ENCODE measurements around the gene NRDE2. TPM values are rescaled to one million over a fixed set of nuclear protein-coding genes. Genes with fewer than 3 reads are reported as not detected.

Gene NRDE2
- total RNA-seq, 1 experiment from 2014 or later: 16.5 TPM

- BruUV-seq (replicated peaks): no TSS peak
- Histone ChIP-seq H3K4me3 (ENCODE audit: low read depth in 2 of 2, low read length in 2 of 2) (no peak overlapping the region), H3K27me3 (ENCODE audit: control insufficient read depth, insufficient read depth, low read length) (no peaks in the 10 kb centered on the region), H3K36me3 (ENCODE audit: control insufficient read depth, insufficient read depth, low read length) (no peaks in the 10 kb centered on the region), H3K4me1 (ENCODE audit: control insufficient read depth, insufficient read depth, low read length) (no peaks in the 10 kb centered on the region), H3K9me3 (ENCODE audit: control insufficient read depth, insufficient read depth, low read depth, low read length) (no peaks in the 10 kb centered on the region), H3K27ac (ENCODE audit: low read length) (peak overlapping the region; percentile 35; the same call in 1 of the 2 replicates)
- ChIA-PET CTCF (interaction anchor here (0.6 to 1.4 kb wide), 3 partner anchors 397 to 587 kb away, joined by 3 to 7 read pairs (median 4); no protein-coding TSS in a partner anchor), POLR2A (no interaction called here)
- no peak for TF ChIP-seq POLR2AphosphoS5 (IDR thresholded peaks at IDR 0.05; ENCODE audit: low read depth, low read length)
- no peak for TF ChIP-seq CTCF (IDR thresholded peaks at IDR 0.05)
- no peak for TF ChIP-seq TCF7L2 (IDR thresholded peaks at IDR 0.05; ENCODE audit: low read depth, low read length)
- no peak for TF ChIP-seq SIN3A (IDR thresholded peaks at IDR 0.05; ENCODE audit: borderline replicate concordance, insufficient read depth, low read depth, low read length)
- TF ChIP-seq REST (IDR thresholded peaks at IDR 0.05; ENCODE audit: insufficient read depth in 1 of 2, low read depth in 2 of 2, low read length in 1 of 2): no peak
- ATAC-seq: peak; percentile 78
- in situ Hi-C loops (cut with HindIII; ENCODE audit: low pct_unique_long_range_greater_than_20kb, low sequenced_read_pairs): no loop called here
- intact Hi-C loops (cut with micrococcal nuclease; ENCODE audit: unreplicated experiment): loop anchor here (5.0 to 10.0 kb wide), 3 partner anchors 96 to 461 kb away; partner anchors contain the start of gene CALM1
- DNase-seq (ENCODE audit: low read depth, low spot score): no peak
Observed at GRCh38 chr14:90301122-90301521, 30.6 kb downstream of the NRDE2 start.

- no peak for DNase-seq (ENCODE audit: low read depth, low spot score)
- ChIA-PET POLR2A (no interaction called here), CTCF (interaction anchor here (1.0 to 1.4 kb wide), 2 partner anchors 397 to 460 kb away, joined by 4 to 7 read pairs; no protein-coding TSS in a partner anchor)
- no peaks in the 10 kb centered on the region for H3K36me3 ChIP-seq (ENCODE audit: control insufficient read depth, insufficient read depth, low read length)
- H3K27me3 ChIP-seq (ENCODE audit: control insufficient read depth, insufficient read depth, low read length): no peaks in the 10 kb centered on the region
- no TSS peak for BruUV-seq (replicated peaks)
- intact Hi-C loops (cut with micrococcal nuclease; ENCODE audit: unreplicated experiment): loop anchor here (5.0 to 10.0 kb wide), 3 partner anchors 97 to 462 kb away; partner anchors contain the start of gene CALM1
- ATAC-seq: peak; percentile 72
- in situ Hi-C loops (cut with HindIII; ENCODE audit: low pct_unique_long_range_greater_than_20kb, low sequenced_read_pairs): no loop called here
- no peaks in the 10 kb centered on the region for H3K9me3 ChIP-seq (ENCODE audit: control insufficient read depth, insufficient read depth, low read depth, low read length)
- peak overlapping the region; percentile 51; the same call in 1 of the 2 replicates for H3K27ac ChIP-seq (ENCODE audit: low read length)
- no peak for TF ChIP-seq SIN3A (IDR thresholded peaks at IDR 0.05; ENCODE audit: borderline replicate concordance, insufficient read depth, low read depth, low read length)
- no peak for TF ChIP-seq CTCF (IDR thresholded peaks at IDR 0.05)
- no peak for TF ChIP-seq REST (IDR thresholded peaks at IDR 0.05; ENCODE audit: insufficient read depth in 1 of 2, low read depth in 2 of 2, low read length in 1 of 2)
- TF ChIP-seq TCF7L2 (IDR thresholded peaks at IDR 0.05; ENCODE audit: low read depth, low read length): no peak
- TF ChIP-seq POLR2AphosphoS5 (IDR thresholded peaks at IDR 0.05; ENCODE audit: low read depth, low read length): no peak
- no peak overlapping the region for H3K4me3 ChIP-seq (ENCODE audit: low read depth in 2 of 2, low read length in 2 of 2)
- H3K4me1 ChIP-seq (ENCODE audit: control insufficient read depth, insufficient read depth, low read length): no peaks in the 10 kb centered on the region
Observed at GRCh38 chr14:90300611-90301047, 31.1 kb downstream of the NRDE2 start.
